UCSD-AML1 (cell line): Measurements from ENCODE around the gene FLT4.
A peak's percentile ranks its signal among the peaks of the same experiment; 100 is the strongest.

Source experiments
- DNase-seq: peaks from one replicate; lab custom pipeline; 2025; ENCODE audit not compliant: unreplicated experiment; lab: John Stamatoyannopoulos, UW

Gene FLT4

DNA sequence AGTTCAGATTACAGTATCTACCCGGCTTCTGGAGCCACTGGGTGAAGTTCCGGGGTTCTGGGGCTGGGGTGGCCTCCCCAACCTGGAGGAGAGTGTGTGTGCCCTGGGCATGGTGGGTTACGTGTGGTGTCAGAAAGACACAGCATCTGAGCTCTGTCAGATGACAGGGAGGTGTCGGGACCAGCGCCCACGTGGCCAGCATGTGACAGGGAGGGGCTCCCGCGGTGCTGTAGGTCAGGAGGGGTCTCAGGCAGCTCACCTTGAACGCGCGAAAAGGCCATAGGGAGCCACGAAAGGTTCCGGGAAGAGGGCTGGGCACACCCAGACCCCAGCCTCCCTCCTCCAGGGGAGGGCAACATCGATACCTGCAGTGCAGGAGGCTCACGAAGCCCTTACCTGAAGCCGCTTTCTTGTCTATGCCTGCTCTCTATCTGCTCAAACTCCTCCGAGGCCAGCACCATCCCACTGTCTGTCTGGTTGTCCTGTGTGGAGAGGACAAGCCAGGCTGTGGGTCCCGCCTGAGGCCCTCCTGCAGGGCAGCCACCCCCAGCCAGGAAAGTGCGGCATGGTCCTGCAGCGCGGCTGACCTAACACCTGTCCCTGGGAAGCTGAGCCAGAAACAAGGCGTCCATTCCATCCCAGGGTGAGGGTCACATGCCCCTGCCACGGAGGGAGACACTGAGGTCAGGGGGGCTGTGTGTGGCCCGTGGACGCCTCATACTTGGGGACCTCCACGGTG, 40.7 kb downstream of the FLT4 start:
- no peak for DNase-seq

DNA sequence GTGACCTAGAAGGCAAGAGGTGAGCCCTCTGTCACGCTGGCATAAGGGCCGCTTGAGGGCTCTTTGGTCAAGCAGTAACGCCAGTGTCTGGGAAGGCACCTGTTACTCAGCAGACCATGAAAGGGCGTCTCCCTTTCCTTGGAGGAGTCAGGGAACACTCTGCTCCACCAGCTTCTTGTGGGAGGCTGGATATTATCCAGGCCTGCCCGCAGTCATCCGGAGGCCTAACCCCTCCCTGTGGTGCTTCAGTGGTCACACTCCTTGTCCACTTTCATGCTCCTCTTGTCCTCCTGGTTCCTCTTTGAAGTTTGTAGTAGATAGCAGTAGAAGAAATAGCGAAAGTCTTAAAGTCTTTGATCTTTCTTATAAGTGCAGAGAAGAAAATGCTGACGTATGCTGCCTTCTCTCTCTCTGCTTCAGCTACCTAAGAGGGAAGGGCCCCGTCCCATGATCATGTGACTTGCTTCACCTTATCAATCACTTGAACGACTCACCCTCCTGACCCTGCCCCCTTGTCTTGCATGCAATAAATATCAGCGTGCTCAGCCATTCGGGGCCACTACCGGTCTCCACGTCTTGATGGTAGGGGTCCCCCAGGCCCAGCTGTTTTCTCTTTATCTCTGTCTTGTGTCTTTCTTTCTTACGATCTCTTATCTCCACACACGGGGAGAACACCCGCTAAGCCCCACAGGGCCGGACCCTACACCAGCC, 41.4 kb downstream of the FLT4 start:
- no peak for DNase-seq

DNA sequence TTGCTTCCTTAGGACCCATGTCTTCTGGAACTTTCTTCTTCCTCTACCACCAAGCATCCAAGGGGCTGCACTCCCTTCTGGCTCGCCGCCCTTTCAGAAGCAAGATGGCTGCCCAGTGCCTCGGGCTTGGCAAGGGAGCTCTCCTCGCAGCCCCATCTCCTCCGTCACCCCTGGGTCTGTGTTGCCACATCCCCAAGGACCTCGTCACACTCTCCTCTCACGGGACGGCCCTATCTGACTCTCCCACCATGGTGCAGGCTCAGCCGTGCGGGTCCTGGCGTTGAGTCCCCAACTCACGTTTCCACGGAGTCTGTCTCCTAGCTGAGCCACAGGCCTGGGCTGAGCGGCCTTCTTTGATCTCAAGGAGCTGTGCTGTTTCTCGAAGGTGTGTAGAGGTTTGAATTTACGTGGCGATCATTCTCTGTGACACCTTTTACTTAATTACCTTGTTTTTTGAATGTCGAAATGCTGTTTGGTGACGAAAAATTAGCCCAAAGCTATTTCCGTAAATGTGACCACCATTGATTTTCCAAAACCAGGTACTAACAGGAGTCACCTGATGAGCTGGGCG, 43.1 kb downstream of the FLT4 start:
- no peak for DNase-seq

DNA sequence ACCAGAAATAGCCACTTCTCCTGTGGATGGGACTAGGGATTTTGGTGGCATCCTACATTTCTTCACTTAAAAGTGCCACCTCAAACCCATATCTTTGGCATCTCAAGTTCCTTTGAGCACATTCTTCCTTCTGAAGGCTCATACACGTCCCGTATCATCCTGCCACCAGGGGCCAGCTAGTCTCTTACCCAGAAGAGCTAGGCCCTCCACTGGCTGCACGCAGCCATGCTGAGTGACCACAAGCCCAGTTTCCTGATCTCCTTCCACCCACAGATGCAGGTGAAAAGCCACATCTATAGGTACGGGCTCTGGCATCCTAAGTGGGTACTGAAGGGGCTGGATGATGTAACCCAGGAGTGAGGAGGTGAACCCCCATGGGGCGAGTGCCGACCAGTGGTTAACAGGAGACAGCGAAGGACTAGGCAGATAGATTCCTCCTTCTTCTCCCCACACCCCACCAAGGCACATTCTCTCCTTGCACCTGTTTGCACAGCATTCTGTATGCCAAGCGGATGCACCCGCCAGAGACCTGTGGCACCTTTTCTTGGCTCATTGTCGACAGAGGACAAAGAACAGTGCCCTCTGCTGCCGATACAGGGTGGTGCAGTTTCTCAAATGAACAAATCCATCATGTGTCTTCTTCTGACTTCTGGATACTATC, 43.7 kb downstream of the FLT4 start:
- peak; percentile 53 for DNase-seq

DNA sequence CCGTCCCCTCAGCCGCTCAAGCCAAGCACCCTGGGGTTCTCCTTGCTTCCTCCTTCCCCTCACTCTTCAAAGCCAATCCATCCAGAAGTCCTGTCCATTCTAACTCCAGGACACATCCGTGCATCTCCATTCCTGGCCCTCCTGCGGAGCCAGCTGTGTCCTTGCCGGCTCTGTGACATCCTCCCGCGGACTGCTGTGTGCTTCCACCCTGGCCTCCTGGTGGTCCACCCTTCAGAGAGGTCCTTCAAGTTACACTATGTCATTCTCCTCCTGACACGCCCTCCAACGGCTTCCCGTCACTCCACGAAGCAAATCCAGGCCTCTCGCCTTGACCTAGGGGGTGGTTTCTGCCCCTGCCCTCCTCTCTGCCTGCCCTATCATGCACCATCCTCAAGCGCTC, 45.1 kb downstream of the FLT4 start:
- DNase-seq: no peak

DNA sequence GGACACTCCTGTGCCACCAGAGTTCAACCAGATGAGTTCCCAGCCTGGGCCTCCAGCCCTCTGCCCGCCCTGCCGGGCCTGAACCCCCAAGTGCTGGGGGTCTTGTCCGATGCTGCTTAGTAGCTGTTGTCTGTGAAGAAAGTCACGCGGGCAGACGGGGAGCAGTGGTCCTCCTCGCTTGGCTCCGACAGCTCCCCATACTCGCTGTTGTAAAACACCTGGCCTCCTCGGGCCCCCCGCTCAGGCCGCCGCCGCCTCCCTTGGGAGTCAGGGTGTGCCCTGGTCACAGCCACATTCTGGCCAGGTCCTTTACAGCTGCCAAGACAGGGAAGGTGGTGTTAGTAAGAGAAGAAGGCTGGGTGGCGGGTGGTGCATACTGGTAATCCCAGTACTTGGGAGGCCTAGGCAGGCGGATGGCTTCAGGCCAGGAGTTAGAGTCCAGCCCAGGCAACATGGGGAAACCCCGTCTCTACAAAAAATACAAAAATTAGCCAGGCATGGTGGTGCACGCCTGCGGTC, 46.3 kb downstream of the FLT4 start:
- DNase-seq: no peak

DNA sequence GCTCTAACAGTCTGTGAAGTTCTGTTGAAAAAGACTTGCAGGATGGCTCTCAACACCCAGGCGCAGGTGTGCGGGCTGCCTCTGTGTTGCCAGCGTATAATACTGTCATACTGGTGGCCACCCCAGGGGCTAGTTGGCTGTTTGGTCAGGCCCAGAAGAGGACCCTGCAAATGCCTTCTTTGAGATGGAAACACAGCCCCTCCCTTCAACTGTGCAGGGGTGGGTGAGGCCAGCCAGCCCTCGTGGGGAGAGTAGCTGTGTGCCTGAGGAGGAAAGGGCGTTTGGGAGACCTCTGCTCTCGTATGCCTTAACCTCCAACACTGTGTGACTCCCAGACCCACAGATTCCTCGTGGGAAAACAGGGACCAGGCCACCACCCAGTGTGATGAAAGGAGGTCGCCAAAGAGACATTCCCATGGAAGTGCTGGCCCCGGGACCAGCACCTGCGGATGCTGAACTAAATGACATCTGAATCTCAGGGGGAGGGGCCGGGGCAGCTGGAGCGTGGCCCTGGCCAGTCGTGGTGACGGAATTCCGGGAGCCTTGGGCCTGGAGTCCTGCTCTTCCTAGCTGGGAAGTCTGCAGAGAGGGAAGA, 46.8 kb downstream of the FLT4 start:
- DNase-seq: no peak

DNA sequence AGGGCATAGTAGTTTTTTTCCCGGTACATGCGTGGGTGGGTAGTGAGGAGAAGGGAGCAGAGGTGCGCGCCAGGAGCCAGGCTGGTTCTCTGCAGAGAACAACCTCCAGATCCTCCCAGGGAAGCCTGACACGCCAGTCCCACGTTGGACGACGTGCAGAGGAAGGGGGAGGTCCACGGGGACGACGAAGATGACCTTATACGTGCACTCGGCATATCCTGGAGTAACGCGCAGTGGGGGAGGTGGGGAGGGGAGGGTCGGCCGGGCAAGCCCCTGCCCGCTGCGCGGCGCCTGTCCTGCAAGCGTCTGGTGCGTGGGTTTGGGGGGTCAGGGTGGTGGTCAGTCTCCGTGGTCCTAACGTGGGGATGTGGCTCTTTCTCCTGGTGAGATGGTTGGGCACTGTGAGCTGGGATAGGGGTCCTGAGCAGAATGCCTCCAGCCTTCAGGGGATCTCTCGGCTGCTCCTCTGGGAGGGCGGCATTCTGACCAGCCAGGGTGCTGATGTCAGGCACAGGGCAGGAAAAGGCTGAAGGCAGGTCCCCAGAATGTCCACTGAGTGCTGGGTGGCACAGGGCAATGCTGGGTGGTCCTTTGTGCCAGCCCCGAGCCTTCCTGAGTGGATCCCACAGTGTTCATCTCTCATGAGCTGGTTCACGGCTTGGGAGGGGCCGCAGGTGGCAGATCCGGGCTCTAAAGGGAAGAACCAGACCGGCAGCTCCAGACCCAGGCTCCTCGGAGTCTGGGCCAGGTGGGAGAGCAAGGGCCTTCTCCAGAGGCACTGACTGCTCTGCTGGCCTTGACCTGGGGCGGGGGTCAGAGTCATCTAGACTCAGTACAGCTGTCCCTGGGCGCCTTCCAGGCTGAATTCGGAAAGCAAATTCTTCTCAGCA, 47.6 kb downstream of the FLT4 start:
- no peak for DNase-seq

DNA sequence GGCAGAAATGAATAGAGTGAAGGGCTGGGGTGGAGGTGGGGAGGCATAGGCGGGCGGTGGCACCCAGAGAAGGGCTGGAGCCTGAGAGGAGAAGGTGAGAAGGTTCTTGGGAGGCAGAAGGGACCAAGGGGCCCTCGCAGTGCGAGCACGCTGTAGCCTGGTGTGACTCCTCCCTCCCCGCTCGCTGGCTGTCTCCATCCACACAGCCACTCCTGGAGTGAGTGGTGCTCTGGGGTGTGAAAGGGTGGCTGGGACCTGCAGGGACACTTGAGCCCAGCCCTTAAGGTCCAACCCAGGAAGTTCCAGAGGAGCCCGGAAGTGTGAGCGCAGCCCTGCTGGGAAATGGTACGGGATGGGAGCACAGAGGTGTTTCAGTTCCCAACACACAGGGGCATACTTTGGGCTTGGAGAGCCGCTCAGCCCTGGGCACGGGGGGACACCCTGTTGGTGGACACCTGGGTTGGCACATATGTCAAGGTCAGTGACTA, 48.8 kb downstream of the FLT4 start:
- DNase-seq: no peak

DNA sequence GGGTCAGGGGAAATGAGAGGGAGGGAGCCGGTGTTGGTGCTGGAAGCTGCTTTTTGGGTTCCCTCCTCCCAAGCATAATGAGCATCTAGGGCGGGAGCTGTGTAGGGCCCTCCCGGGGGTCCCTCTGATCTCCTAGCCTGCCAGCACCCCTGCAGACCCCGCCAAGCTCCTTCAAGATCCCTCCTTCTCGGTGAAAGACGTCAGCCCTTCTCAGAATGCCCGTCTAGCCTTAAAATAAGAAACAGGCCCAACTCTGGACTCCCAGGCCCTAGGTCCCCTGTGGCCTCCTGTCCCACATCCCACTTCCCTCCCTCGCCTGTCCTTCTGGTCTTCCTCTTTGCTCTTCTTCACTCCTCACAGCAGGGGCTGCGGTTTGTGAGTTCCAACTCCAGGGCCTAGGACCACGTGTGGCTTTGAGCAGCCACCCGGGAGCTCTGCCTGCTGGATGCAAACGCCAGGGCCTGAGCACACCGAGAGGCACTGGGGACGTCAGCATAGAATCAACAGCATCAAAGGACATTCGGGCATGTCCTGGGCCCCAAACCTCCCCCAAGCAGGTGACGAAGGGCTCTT, 49.3 kb downstream of the FLT4 start:
- DNase-seq: no peak

DNA sequence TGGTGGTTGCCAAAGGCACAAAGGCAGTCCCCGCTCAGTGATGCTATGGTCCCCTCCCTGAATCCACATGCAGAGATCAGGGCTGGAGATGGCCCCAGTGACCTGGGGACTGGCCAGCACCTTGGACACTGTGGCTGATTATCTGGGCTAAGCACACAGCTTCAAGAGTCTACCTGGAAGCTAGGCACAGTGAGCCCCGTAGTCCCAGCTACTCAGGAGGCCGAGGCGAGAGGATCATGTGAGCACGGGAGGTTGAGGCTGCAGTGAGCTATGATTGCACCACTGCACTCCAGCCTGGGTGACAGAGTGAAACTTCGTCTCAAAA, 49.8 kb downstream of the FLT4 start:
- no peak for DNase-seq

DNA sequence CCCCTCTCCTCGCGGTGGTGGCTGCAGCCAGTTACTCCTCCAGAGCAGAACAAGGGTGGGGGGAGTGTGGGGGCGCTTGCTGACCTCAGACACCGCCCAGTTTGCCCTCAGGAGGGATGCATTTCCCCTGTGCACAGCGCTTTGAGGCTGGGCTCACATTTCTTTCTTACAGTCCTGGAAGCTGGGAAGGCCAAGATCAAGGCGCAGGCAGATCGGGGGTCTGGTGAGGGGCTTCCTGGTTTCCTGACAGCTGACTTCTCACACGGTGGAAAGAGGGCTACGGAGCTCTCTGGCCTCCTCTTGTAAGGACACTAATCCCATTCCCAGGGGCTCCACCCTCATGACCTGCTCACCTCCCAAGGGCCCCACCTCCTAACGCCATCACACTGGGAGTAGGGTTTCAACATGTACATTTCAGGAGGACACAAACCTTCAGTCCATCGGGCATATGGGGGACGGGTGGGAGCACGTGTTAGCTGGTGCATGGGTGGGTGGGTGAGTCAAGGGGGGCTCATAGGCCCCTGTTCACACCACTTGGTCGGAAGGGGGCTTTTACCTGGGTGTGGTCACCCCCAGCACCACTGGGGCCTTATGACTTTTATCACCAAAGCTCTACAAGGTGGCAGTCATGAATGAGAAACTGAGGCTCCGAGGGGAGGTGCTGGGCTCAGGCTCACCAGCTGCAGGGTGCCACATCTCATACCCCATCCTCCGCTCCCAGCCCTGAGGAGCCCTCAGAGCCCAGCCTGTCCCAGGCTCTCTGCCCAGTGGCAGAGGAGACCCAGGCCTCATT, 50.4 kb downstream of the FLT4 start:
- no peak for DNase-seq

DNA sequence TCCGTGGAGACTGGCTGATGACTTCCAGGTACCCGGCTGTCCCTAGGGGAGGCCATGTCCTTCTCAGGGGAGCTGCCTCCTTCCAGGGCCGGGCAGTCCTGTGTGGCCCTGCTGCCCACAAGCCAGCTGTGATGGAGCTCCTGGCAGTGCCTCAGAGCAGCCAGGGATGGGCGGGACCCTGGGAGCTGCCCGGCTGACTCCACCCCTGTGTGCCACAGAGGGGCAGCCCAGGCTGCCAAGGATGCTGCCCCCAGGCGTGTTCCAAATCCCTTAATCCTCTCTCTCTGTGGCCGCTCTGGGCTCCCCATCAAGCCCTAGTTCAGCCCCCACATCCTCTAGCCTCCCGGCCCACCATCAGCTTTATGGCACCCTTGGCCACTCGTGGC, 51.1 kb downstream of the FLT4 start:
- no peak for DNase-seq

DNA sequence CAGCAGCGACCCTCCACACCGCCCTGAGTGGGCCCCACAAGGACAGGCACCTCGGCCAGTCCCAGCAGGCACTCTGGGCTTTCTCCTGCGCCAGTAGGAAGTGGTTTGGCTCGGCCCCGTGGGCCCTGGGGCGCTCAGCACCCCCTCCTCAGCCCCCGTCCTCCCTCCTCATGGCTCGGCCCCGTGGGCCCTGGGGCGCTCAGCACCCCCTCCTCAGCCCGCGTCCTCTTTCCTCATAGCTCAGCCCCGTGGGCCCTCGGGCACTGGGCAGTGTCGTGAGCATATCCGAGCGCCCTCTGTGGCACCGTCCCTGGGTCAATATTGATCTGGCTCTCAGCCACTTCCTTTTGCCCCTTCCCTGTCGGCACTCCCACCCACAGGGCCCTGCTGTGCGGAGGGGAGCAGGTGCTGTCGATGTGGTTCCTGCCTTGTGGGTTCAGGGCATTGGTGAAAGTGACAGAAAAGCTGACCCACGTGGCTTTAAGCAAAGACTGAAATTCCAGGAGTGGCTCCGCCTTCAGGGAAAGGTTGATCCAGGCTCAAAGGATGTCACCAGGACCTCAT, 52.6 kb downstream of the FLT4 start:
- DNase-seq: no peak

DNA sequence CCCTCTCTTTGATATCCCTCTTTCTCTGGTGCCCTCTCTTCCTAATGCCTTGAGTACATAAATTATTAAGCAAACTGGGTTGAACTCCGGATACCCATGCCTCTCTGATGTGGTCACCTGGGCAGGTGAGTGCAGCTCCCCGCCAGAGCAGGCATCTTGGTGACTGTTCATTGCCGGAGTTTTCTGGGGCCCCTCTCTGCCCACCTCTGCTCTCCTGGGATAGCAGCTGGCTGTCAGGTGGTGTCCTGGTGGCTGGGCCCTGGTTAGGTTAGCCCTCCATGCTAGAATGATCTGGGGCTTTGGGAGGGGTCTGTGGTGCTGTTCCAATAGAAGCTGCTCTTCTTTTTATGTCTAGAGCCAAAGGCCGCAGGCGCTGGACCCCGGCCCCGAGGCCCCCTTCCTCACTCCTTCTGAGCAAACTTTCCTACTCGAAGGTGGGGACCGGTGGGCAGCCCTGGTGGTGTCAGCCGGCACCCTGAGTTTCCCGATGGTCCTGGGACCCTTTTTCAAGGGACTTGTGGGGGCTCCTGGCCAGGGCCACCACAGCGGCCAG, 53.2 kb downstream of the FLT4 start:
- DNase-seq: no peak

DNA sequence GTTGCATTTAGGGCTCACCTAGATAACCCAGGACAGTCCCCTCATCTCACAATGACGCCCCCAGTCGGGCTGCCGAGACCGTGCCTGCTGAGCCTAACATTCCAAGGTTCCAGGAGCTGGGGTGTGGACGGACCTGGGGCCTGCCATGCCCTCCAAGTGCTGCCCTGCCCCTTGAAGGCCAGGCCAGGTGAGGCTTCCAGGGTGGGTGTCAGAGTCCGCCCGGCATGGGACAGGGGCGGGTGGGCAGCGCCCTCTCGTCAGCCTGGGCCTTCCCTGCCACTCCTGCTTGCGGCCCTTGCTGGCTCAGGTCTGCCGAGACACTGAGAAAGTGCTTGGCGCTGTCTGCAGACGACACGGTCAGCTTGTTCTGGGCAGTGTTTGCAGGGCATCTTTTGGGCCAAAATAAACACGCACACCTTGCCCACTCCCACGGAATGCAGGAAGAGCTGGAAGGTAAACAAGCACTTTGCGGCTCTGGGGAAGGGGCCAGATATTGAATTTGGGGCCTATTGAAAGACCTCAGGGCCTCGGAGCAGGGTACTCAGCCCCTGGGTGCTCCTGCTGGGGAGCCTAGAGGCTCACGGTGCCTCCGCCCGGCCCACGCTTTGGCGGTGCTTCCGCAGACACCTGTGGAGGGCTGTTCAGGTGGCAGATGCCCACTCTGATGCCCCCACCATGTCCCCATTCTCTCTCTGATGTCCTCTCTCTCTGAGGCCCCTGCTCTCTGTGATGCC, 53.9 kb downstream of the FLT4 start:
- no peak for DNase-seq

DNA sequence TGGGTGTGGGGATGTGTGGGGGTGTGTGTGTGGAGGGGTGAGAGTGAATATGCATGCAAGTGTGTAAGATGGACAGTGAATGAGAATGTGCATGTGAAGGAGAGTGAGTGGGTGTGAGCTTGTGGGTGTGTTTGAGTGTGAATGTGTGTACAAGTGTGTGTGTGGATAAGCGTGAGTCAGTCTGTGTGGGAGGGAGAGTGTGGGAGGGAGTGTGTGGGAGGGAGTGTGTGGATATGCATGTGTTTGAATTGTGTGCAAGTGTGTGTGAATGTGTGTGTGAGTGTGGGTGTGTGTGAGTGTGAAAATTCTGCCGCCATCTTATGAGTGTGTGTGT, 54.4 kb downstream of the FLT4 start:
- DNase-seq: no peak
